Neural cell (in vitro differentiated cells): ENCODE measurements around the gene TMEM237. TPM values are rescaled to one million over a fixed set of nuclear protein-coding genes. Genes with fewer than 3 reads are reported as not detected.

Source experiments
- H2AFZ ChIP-seq: fragments of 200-600, 300-800 bp; sonication (generic), shearing (Covaris generic); 2 replicates; pipeline ENCODE4 v1.6.0; 2014; ENCODE audit warnings: low read depth, mild to moderate bottlenecking, antibody characterized with exemption, low read length, moderate library complexity
- H3F3A ChIP-seq: fragments of 200-600 bp; shearing (Covaris generic); 2 replicates; pipeline ENCODE4 v1.6.1; 2016; ENCODE audit warnings: mild to moderate bottlenecking, moderate library complexity, mixed read lengths, antibody characterized with exemption, low read length; ENCODE audit not compliant: insufficient read depth, poor library complexity, severe bottlenecking
- H3K27ac ChIP-seq: fragments of 200-600, 300-800 bp; sonication (generic), shearing (Covaris generic); 2 replicates; pipeline ENCODE4 v1.5.1; 2014; ENCODE audit warnings: mild to moderate bottlenecking, low read length, moderate library complexity
- H3K27me3 ChIP-seq: fragments of 300-800, 200-600 bp; sonication (generic), shearing (Covaris generic); 2 replicates; pipeline ENCODE4 v1.6.0; 2014; ENCODE audit warnings: mild to moderate bottlenecking, low read depth, low read length, moderate library complexity; ENCODE audit not compliant: insufficient read depth
- H3K36me3 ChIP-seq: fragments of 300-800, 200-600 bp; sonication (generic), shearing (Covaris generic); 2 replicates; pipeline ENCODE4 v1.5.1; 2014; ENCODE audit warnings: mild to moderate bottlenecking, antibody characterized with exemption, low read length, moderate library complexity; ENCODE audit not compliant: insufficient read depth
- H3K4me2 ChIP-seq: fragments of 300-800, 200-600 bp; sonication (generic), shearing (Covaris generic); 2 replicates; pipeline ENCODE4 v1.6.0; 2014; ENCODE audit warnings: mild to moderate bottlenecking, low read length
- H3K4me3 ChIP-seq: fragments of 300-800, 200-600 bp; sonication (generic), shearing (Covaris generic); 2 replicates; pipeline ENCODE4 v1.5.1; 2014; ENCODE audit warnings: mild to moderate bottlenecking, low read length, moderate library complexity
- H3K79me2 ChIP-seq: fragments of 200-600 bp; shearing (Covaris generic); replicated peaks from 2 replicates; pipeline ENCODE4 v1.6.0; 2014; ENCODE audit warnings: mild to moderate bottlenecking, low read length, moderate library complexity; ENCODE audit not compliant: insufficient read depth
- H3K9ac ChIP-seq: fragments of 300-800, 200-600 bp; sonication (generic), shearing (Covaris generic); 2 replicates; pipeline ENCODE4 v1.6.1; 2016; ENCODE audit warnings: mild to moderate bottlenecking, low read length, mixed read lengths
- H3K9me2 ChIP-seq: fragments of 200-600 bp; shearing (Covaris generic); 2 replicates; pipeline ENCODE4 v1.6.1; 2016; ENCODE audit warnings: mild to moderate bottlenecking, low read length, mixed read lengths; ENCODE audit not compliant: insufficient read depth
- H3K9me3 ChIP-seq: fragments of 200-600, 300-800 bp; sonication (generic), shearing (Covaris generic); 2 replicates; pipeline ENCODE4 v1.6.1; 2016; ENCODE audit warnings: mild to moderate bottlenecking, mixed run types, low read length, moderate library complexity, mixed read lengths
- H4K20me1 ChIP-seq: fragments of 200-600 bp; shearing (Covaris generic); 2 replicates; pipeline ENCODE4 v1.6.1; 2016; ENCODE audit warnings: mild to moderate bottlenecking, mixed run types; ENCODE audit not compliant: insufficient read depth
- EP300 ChIP-seq: fragments of 450-650 bp; conservative IDR thresholded peaks from 2 replicates; pipeline ENCODE4 v1.6.1; 2014; ENCODE audit warnings: antibody characterized with exemption, mild to moderate bottlenecking, moderate library complexity; ENCODE audit not compliant: poor library complexity, severe bottlenecking
- EZH2 ChIP-seq: fragments of 200-600, 300-800 bp; shearing (Covaris generic), sonication (generic); IDR thresholded peaks from 2 replicates; pipeline ENCODE4 v1.6.1; 2014; ENCODE audit warnings: antibody characterized with exemption, low read length, borderline replicate concordance, mild to moderate bottlenecking; ENCODE audit not compliant: insufficient read depth, poor library complexity, severe bottlenecking
- MXI1 ChIP-seq: fragments of 450-650 bp; conservative IDR thresholded peaks from 2 replicates; pipeline ENCODE4 v1.6.1; 2014; ENCODE audit warnings: antibody characterized with exemption, mild to moderate bottlenecking; ENCODE audit not compliant: poor library complexity, severe bottlenecking
- POLR2AphosphoS5 ChIP-seq: IDR thresholded peaks from 2 replicates; pipeline ENCODE4 v1.6.1; 2012
- RAD21 ChIP-seq: fragments of 450-650 bp; conservative IDR thresholded peaks from 2 replicates; pipeline ENCODE4 v1.6.1; 2014; ENCODE audit warnings: antibody characterized with exemption, mild to moderate bottlenecking, moderate library complexity
- REST ChIP-seq: IDR thresholded peaks from 2 replicates; pipeline ENCODE4 v1.6.1; 2012; ENCODE audit warnings: borderline replicate concordance
- SMC3 ChIP-seq: fragments of 450-650 bp; conservative IDR thresholded peaks from 2 replicates; pipeline ENCODE4 v1.6.1; 2014; ENCODE audit warnings: antibody characterized with exemption, mild to moderate bottlenecking, moderate library complexity; ENCODE audit not compliant: poor library complexity
- TAF1 ChIP-seq: IDR thresholded peaks from 2 replicates; pipeline ENCODE4 v1.6.1; 2012; ENCODE audit warnings: low read depth
- polyA plus RNA-seq: library from polyadenylated mRNA; depleted of rRNA; stranded (reverse); fragments of >200 nt; gene quantifications from 2 replicates; pipeline ENCODE4 v1.2.3, GENCODE V29; 2014
- TF ChIP-seq, protein P1 (sequence below): fragments of 450-650 bp; IDR thresholded peaks from 2 replicates; pipeline ENCODE4 v1.5.1; 2014; ENCODE audit warnings: antibody characterized with exemption, mild to moderate bottlenecking, moderate library complexity; ENCODE audit not compliant: poor library complexity, severe bottlenecking

The TMEM237 gene
- polyA plus RNA-seq, 1 donor from 2014 or later = 58.7 TPM

DNA sequence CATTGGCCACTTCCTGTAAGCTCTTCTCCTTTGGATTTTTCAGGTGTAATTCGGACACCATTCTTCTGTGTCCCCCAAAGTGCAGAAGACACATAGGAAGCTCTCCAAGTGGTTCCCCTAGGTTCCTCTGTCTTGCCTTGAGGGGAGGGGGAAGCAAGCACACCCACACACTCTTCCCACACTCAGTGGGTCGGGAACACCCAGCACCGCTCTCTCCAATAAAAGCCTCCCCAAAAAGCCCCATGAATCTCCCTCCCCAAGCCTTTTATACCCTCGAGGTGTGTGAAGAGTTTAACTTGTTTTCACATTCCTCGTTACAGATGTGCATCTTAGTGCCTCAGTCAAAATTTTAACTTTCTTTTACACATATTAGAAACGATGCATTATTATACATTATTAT lies 9.9 kb upstream of the TMEM237 start:
- Histone ChIP-seq H3K4me3 (no peak overlapping the region), H4K20me1 (no peaks in the 10 kb centered on the region), H3K79me2 (no peaks in the 10 kb centered on the region), H3K9me2 (no peaks in the 10 kb centered on the region), H3K27ac (no peak overlapping the region), H3K9me3 (no peaks in the 10 kb centered on the region), H2AFZ (no peak overlapping the region), H3K4me2 (no peak overlapping the region), H3K27me3 (no peaks in the 10 kb centered on the region), H3K9ac (no peak overlapping the region), H3K36me3 (no peaks in the 10 kb centered on the region), H3F3A (no peaks in the 10 kb centered on the region)
- TF ChIP-seq SMC3 = no peak
- no peak for TF ChIP-seq EP300
- TF ChIP-seq RAD21 = no peak
- TF ChIP-seq POLR2AphosphoS5 = no peak
- no peak for TF ChIP-seq EZH2
- TF ChIP-seq, protein P1, sequence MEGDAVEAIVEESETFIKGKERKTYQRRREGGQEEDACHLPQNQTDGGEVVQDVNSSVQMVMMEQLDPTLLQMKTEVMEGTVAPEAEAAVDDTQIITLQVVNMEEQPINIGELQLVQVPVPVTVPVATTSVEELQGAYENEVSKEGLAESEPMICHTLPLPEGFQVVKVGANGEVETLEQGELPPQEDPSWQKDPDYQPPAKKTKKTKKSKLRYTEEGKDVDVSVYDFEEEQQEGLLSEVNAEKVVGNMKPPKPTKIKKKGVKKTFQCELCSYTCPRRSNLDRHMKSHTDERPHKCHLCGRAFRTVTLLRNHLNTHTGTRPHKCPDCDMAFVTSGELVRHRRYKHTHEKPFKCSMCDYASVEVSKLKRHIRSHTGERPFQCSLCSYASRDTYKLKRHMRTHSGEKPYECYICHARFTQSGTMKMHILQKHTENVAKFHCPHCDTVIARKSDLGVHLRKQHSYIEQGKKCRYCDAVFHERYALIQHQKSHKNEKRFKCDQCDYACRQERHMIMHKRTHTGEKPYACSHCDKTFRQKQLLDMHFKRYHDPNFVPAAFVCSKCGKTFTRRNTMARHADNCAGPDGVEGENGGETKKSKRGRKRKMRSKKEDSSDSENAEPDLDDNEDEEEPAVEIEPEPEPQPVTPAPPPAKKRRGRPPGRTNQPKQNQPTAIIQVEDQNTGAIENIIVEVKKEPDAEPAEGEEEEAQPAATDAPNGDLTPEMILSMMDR = no peak
- no peak for TF ChIP-seq TAF1
- TF ChIP-seq MXI1 = no peak

DNA sequence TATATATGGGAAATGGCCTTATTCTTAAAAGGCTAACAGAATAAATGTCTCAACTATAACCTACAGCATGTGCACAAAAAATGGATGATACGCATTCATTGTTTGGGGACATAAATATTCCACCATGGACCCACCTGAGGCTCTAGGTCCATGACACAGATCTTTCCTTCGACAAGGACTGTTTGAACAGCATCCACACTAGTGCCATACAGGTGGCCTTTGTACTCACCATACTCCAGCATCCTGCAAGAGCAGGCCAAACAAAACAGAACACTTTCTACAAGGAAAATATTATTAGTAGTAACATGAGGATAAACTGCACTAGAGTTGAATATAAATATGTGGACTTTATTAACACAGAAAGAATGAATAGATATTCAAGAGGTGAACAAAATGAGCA lies 6.1 kb upstream of the TMEM237 start:
- H3F3A ChIP-seq = no peaks in the 10 kb centered on the region
- no peaks in the 10 kb centered on the region for H3K79me2 ChIP-seq
- H2AFZ ChIP-seq = no peak overlapping the region
- no peak overlapping the region for H3K4me2 ChIP-seq
- H3K27ac ChIP-seq = no peak overlapping the region
- H3K4me3 ChIP-seq = no peak overlapping the region
- no peaks in the 10 kb centered on the region for H3K27me3 ChIP-seq
- H3K9ac ChIP-seq = no peak overlapping the region
- no peaks in the 10 kb centered on the region for H3K9me2 ChIP-seq
- H4K20me1 ChIP-seq = no peaks in the 10 kb centered on the region
- TF ChIP-seq SMC3 = no peak
- no peak for TF ChIP-seq RAD21
- no peak for TF ChIP-seq REST
- no peaks in the 10 kb centered on the region for H3K9me3 ChIP-seq
- H3K36me3 ChIP-seq = no peaks in the 10 kb centered on the region

DNA sequence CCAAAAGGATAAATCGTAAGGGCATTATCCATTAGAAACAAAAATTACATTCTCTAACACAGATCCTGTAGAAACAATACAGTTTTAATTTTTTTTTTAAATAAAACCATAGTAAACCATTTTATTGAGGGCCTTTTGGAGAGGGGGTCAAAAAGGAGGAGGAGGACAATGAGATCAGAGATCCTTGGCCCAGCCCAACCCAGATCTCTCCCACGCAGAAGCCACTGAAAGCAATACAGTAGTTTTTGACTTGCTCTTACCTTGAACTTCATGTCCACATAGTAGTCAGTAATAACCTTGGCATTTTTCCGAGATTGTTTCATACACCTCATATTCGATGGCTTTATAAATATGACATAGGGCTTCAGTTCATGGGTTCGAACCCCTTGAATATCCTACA lies 4.1 kb upstream of the TMEM237 start:
- Histone ChIP-seq H3K36me3 (no peaks in the 10 kb centered on the region), H3K4me2 (no peak overlapping the region), H3K27ac (no peak overlapping the region), H3K9ac (no peak overlapping the region), H3K4me3 (no peak overlapping the region), H2AFZ (no peak overlapping the region), H3K9me2 (no peaks in the 10 kb centered on the region), H4K20me1 (no peaks in the 10 kb centered on the region), H3K9me3 (no peaks in the 10 kb centered on the region), H3K79me2 (no peaks in the 10 kb centered on the region), H3F3A (no peaks in the 10 kb centered on the region), H3K27me3 (no peaks in the 10 kb centered on the region)
- TF ChIP-seq RAD21 = no peak
- TF ChIP-seq SMC3 = no peak
- TF ChIP-seq EP300 = no peak
- TF ChIP-seq REST = no peak
- no peak for TF ChIP-seq TAF1
